ENCODE measurements around the gene PRDM8.
"Not testable (repeated sequence)": the region's sequence is repeated elsewhere in the genome, so short reads cannot be mapped to it uniquely, and the experiment has no call there.

Gene PRDM8

GRCh38 chr4:80240976-80241375 is 43.7 kb downstream of the PRDM8 start:
- Histone ChIP-seq H3K36me3 (ENCODE audit: control insufficient read depth in 1 of 2, insufficient read depth in 2 of 2, low read length in 2 of 2) (no peaks in the 10 kb centered on the region), H4K12ac (ENCODE audit: low read depth, low read length) (no peak overlapping the region)
- no peak for DNase-seq

GRCh38 chr4:80243274-80244018 is 46.1 kb downstream of the PRDM8 start:
- Histone ChIP-seq H2AK5ac (ENCODE audit: low read length) (no peak overlapping the region), H3K4me1 (ENCODE audit: control insufficient read depth in 1 of 2, insufficient read depth in 2 of 2, low read length in 2 of 2) (no peaks in the 10 kb centered on the region), H3K4ac (ENCODE audit: low read depth, low read length) (no peak overlapping the region), H3K18ac (ENCODE audit: low read length) (no peak overlapping the region), H3K79me1 (ENCODE audit: low read length) (no peaks in the 10 kb centered on the region), H2AFZ (ENCODE audit: insufficient read depth, low read length, poor library complexity) (no peak overlapping the region), H2BK12ac (ENCODE audit: low read length) (no peak overlapping the region), H2BK120ac (ENCODE audit: insufficient read depth, low read length, poor library complexity) (no peak overlapping the region), H2BK5ac (ENCODE audit: low read depth, low read length, poor library complexity) (no peak overlapping the region), H4K12ac (ENCODE audit: low read depth, low read length) (no peak overlapping the region), H4K8ac (ENCODE audit: low read depth, low read length) (no peak overlapping the region), H3K23ac (ENCODE audit: low read length) (no peak overlapping the region), H3K27me3 (ENCODE audit: insufficient read depth, low read length) (no peaks in the 10 kb centered on the region), H4K91ac (ENCODE audit: low read depth, low read length) (no peak overlapping the region), H3K4me2 (ENCODE audit: low read length) (no peak overlapping the region), H3K27ac (ENCODE audit: low read depth, low read length) (no peak overlapping the region), H3K36me3 (ENCODE audit: control insufficient read depth in 1 of 2, insufficient read depth in 2 of 2, low read length in 2 of 2) (no peaks in the 10 kb centered on the region), H3K9me3 (ENCODE audit: insufficient read depth, low read depth, low read length) (no peaks in the 10 kb centered on the region), H3K14ac (ENCODE audit: low read length) (no peak overlapping the region), H3K9ac (ENCODE audit: low read length) (no peak overlapping the region), H3K4me3 (ENCODE audit: low read depth, low read length) (no peak overlapping the region), H3K79me2 (ENCODE audit: control insufficient read depth, insufficient read depth, low read length, poor library complexity) (no peaks in the 10 kb centered on the region)
- no CpG with 5 or more reads among the region's 6 CpGs for WGBS (ENCODE audit: extremely low coverage, insufficient coverage, insufficient read length)
- DNase-seq = no peak

More at GRCh38 chr4:80240976-80241375, 43.7 kb downstream of the PRDM8 start:
- no peaks in the 10 kb centered on the region for H3K79me1 ChIP-seq (ENCODE audit: low read length)
- H3K4ac ChIP-seq (ENCODE audit: low read depth, low read length) = no peak overlapping the region
- no peak overlapping the region for H3K23ac ChIP-seq (ENCODE audit: low read length)
- H3K9me3 ChIP-seq (ENCODE audit: insufficient read depth, low read depth, low read length) = no peaks in the 10 kb centered on the region
- H2BK5ac ChIP-seq (ENCODE audit: low read depth, low read length, poor library complexity) = no peak overlapping the region
- no peak overlapping the region for H3K4me2 ChIP-seq (ENCODE audit: low read length)
- no peaks in the 10 kb centered on the region for H3K27me3 ChIP-seq (ENCODE audit: insufficient read depth, low read length)
- no peaks in the 10 kb centered on the region for H3K4me1 ChIP-seq (ENCODE audit: control insufficient read depth in 1 of 2, insufficient read depth in 2 of 2, low read length in 2 of 2)
- H3K4me3 ChIP-seq (ENCODE audit: low read depth, low read length) = no peak overlapping the region
- no peak overlapping the region for H2BK12ac ChIP-seq (ENCODE audit: low read length)
- no peaks in the 10 kb centered on the region for H3K79me2 ChIP-seq (ENCODE audit: control insufficient read depth, insufficient read depth, low read length, poor library complexity)
- H3K14ac ChIP-seq (ENCODE audit: low read length) = no peak overlapping the region
- H3K27ac ChIP-seq (ENCODE audit: low read depth, low read length) = no peak overlapping the region
- H3K9ac ChIP-seq (ENCODE audit: low read length) = no peak overlapping the region
- no peak overlapping the region for H3K18ac ChIP-seq (ENCODE audit: low read length)
- H2BK120ac ChIP-seq (ENCODE audit: insufficient read depth, low read length, poor library complexity) = no peak overlapping the region
- no peak overlapping the region for H4K8ac ChIP-seq (ENCODE audit: low read depth, low read length)
- no peak overlapping the region for H2AFZ ChIP-seq (ENCODE audit: insufficient read depth, low read length, poor library complexity)
- H4K91ac ChIP-seq (ENCODE audit: low read depth, low read length) = no peak overlapping the region
- H2AK5ac ChIP-seq (ENCODE audit: low read length) = no peak overlapping the region

- not testable (repeated sequence) for H3K14ac ChIP-seq (ENCODE audit: low read length); H3K4me3 ChIP-seq (ENCODE audit: low read depth, low read length); H3K27me3 ChIP-seq (ENCODE audit: insufficient read depth, low read length); H3K9me3 ChIP-seq (ENCODE audit: insufficient read depth, low read depth, low read length); H3K79me2 ChIP-seq (ENCODE audit: control insufficient read depth, insufficient read depth, low read length, poor library complexity); H3K79me1 ChIP-seq (ENCODE audit: low read length); H2AK5ac ChIP-seq (ENCODE audit: low read length); H3K4me2 ChIP-seq (ENCODE audit: low read length); H4K91ac ChIP-seq (ENCODE audit: low read depth, low read length); H3K4ac ChIP-seq (ENCODE audit: low read depth, low read length); H4K8ac ChIP-seq (ENCODE audit: low read depth, low read length); H2AFZ ChIP-seq (ENCODE audit: insufficient read depth, low read length, poor library complexity); H4K12ac ChIP-seq (ENCODE audit: low read depth, low read length); H2BK120ac ChIP-seq (ENCODE audit: insufficient read depth, low read length, poor library complexity); H3K27ac ChIP-seq (ENCODE audit: low read depth, low read length); H3K36me3 ChIP-seq (ENCODE audit: control insufficient read depth in 1 of 2, insufficient read depth in 2 of 2, low read length in 2 of 2); H2BK5ac ChIP-seq (ENCODE audit: low read depth, low read length, poor library complexity); DNase-seq; H2BK12ac ChIP-seq (ENCODE audit: low read length); H3K18ac ChIP-seq (ENCODE audit: low read length); H3K9ac ChIP-seq (ENCODE audit: low read length); H3K23ac ChIP-seq (ENCODE audit: low read length); H3K4me1 ChIP-seq (ENCODE audit: control insufficient read depth in 1 of 2, insufficient read depth in 2 of 2, low read length in 2 of 2)
- no CpG with 5 or more reads among the region's 1 CpG for WGBS (ENCODE audit: extremely low coverage, insufficient coverage, insufficient read length)
Observed at GRCh38 chr4:80247484-80247883, 50.2 kb downstream of the PRDM8 start.

GRCh38 chr4:80249144-80249543 is 51.8 kb downstream of the PRDM8 start:
- H3K9me3 ChIP-seq (ENCODE audit: insufficient read depth, low read depth, low read length) = no peaks in the 10 kb centered on the region
- H3K79me2 ChIP-seq (ENCODE audit: control insufficient read depth, insufficient read depth, low read length, poor library complexity) = no peaks in the 10 kb centered on the region
- H2BK5ac ChIP-seq (ENCODE audit: low read depth, low read length, poor library complexity) = no peak overlapping the region
- no peak overlapping the region for H3K18ac ChIP-seq (ENCODE audit: low read length)
- no peak overlapping the region for H3K14ac ChIP-seq (ENCODE audit: low read length)
- H3K36me3 ChIP-seq (ENCODE audit: control insufficient read depth in 1 of 2, insufficient read depth in 2 of 2, low read length in 2 of 2) = no peaks in the 10 kb centered on the region
- DNase-seq = no peak
- no peak overlapping the region for H4K91ac ChIP-seq (ENCODE audit: low read depth, low read length)
- no peaks in the 10 kb centered on the region for H3K27me3 ChIP-seq (ENCODE audit: insufficient read depth, low read length)
- no peaks in the 10 kb centered on the region for H3K79me1 ChIP-seq (ENCODE audit: low read length)
- no peak overlapping the region for H3K9ac ChIP-seq (ENCODE audit: low read length)
- H2BK12ac ChIP-seq (ENCODE audit: low read length) = no peak overlapping the region
- H4K12ac ChIP-seq (ENCODE audit: low read depth, low read length) = no peak overlapping the region
- H2AK5ac ChIP-seq (ENCODE audit: low read length) = no peak overlapping the region
- no CpG with 5 or more reads among the region's 1 CpG for WGBS (ENCODE audit: extremely low coverage, insufficient coverage, insufficient read length)
- no peak overlapping the region for H3K4me2 ChIP-seq (ENCODE audit: low read length)
- H3K4me3 ChIP-seq (ENCODE audit: low read depth, low read length) = no peak overlapping the region
- no peak overlapping the region for H2AFZ ChIP-seq (ENCODE audit: insufficient read depth, low read length, poor library complexity)
- no peaks in the 10 kb centered on the region for H3K4me1 ChIP-seq (ENCODE audit: control insufficient read depth in 1 of 2, insufficient read depth in 2 of 2, low read length in 2 of 2)
- no peak overlapping the region for H3K4ac ChIP-seq (ENCODE audit: low read depth, low read length)
- no peak overlapping the region for H3K23ac ChIP-seq (ENCODE audit: low read length)
- no peak overlapping the region for H3K27ac ChIP-seq (ENCODE audit: low read depth, low read length)
- no peak overlapping the region for H2BK120ac ChIP-seq (ENCODE audit: insufficient read depth, low read length, poor library complexity)
- no peak overlapping the region for H4K8ac ChIP-seq (ENCODE audit: low read depth, low read length)
